HG03064 (cell line): Measurements from ENCODE around the gene MCTP1.
A peak's percentile ranks its signal among the peaks of the same experiment; 100 is the strongest.

Experiments used
- ATAC-seq: cut with Tn5 transposase; IDR thresholded peaks from one replicate; pipeline ENCODE4 v1.9.1; 2021; ENCODE audit warnings: low read depth; ENCODE audit not compliant: unreplicated experiment

Gene MCTP1

DNA sequence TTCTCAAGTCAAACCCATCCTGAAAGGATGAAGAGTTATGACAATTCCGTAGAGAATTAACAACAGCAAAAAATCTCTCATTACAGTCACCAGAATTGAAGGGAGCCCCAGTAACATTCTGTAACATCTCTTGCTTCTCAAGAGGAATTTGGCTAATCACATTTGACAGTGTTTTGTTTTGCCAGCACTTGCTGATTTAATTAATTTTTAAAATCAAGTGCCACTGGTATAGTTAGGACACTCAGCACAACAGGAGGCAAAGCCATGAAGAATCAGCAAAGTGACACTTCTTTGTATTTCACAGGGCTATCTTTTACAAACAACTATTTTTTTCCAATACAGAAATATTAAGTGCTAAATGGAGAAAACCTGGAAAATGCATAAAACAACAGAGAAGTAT lies 152.8 kb downstream of the MCTP1 start:
- ATAC-seq = no peak

DNA sequence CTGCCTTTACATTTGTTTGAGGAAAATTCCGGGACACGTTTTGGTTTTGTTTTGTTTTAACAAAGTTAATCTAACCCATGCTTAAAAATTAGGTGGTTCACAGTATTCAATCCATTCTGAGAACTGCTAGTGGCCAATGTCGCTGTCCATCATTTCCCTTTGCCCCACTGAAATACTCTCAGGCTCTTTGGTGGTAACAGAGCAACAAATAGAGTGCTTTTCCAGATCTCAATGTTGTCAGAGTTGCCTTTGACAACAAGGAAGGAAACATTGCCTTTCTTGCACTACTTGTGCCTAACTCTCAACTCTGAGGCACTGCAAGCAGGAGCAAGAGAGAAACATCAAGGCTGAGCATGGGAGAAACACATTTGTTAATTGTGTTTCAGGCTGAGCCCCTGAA lies 154.0 kb downstream of the MCTP1 start:
- ATAC-seq = no peak

DNA sequence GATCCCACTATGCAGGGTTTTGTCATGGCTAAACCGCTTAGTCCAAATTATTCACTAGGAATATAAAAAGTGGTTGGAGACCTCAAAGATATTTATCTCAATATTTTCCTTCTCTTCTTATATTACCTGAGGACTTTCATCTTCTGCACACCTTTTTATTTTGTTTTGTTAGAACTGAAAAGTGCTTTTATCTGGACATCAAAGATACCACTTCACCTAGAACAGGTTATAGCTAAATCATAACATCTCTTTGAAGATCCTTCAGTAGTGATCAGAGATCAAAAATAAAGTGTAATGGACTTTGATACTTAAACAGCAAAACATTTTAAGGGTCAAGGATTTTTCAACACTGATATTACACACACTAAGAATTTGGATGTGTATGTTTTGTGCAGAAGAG lies 160.2 kb downstream of the MCTP1 start:
- no peak for ATAC-seq

DNA sequence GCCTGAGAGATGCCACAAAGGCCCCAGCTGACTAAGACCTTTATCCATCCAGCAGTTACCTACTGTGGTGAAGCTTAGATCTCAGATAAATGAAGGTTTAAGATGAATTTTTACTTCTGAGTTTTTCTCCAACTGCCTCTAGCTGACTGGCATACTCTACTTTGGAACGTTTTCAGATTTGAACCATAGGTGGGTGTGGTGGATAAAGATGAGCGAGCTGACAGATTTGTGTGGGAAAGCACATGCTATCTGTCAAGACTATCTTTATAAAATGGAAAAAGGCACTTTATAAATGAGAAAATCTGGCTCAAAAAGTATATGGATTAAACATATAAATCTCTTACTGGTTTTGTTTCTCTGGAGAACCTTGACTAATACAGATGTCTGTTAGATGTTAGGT lies 160.8 kb downstream of the MCTP1 start:
- no peak for ATAC-seq

DNA sequence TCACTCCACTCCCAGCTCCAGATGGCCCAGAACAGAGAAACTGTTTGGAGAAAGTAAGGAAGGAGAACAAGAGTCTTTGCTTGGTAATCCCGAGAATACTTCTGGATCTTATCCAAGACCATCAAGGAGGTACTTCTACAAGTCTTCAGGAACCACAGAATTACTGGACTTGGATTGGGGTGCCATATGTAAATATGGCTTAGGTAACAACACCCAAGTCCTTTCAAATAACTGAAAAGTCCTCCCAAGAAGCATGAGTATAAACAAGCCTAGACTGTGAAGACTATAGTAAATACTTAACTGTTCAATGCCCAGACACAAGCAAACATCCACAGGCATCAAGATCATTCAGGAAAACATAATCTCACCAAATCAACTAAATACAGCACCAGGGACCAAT lies 170.0 kb downstream of the MCTP1 start:
- no peak for ATAC-seq

DNA sequence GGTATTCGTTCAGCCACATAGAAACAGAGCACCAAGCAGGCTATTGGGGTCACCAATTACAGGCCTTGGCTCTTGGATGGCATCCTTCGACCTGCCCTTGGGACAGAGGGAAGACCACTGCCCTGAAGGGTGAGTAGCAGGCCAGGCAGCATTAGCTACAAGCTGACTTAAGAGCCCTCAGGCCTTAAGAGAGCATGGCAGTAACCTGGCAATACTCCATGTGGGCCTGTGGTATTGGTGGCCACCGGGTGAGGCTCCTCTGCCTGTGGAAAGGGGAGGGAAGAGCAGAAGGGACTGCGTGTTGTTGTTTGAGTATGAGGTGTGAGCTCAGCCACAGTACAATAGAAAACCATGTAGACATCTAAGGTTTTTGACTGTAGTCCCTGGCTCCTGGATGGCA lies 170.6 kb downstream of the MCTP1 start:
- no peak for ATAC-seq

DNA sequence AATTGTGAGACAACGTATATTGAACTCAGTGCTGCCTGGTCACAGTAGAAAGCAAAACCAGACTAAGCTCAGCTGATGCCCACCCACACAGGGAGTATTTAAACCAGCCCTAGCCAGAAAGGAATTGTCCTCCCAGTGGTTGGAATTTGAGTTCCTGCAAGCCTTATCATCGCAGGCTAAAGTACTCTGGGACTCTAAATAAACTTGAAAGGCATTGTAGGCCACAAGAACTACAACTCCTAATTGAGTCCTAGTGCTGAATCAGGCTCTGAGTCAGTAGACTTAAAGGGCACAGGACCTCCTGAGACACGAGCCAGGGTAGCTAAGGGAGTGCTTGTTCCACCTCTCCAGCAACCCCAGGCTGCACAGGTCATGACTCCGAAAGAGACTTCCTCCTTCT lies 171.4 kb downstream of the MCTP1 start:
- ATAC-seq = no peak

DNA sequence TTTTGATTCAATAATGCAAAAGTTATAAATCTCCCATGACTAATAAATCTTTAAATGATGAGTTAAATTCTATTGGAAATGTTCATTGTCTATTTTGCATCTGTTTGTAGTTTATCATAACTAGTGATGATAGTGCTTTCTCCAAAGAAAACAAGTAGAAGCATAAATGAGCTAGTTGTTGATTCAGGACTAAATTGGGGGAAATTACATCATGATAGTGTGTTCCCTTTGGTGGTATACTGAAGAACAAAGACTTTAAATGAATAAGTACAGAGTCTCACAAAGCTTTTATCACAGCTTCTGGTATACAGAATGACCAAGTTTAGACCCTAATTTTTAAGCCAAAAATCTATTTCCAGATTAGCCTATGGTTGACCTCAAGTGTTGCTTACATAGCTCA lies 173.8 kb downstream of the MCTP1 start:
- ATAC-seq = no peak

DNA sequence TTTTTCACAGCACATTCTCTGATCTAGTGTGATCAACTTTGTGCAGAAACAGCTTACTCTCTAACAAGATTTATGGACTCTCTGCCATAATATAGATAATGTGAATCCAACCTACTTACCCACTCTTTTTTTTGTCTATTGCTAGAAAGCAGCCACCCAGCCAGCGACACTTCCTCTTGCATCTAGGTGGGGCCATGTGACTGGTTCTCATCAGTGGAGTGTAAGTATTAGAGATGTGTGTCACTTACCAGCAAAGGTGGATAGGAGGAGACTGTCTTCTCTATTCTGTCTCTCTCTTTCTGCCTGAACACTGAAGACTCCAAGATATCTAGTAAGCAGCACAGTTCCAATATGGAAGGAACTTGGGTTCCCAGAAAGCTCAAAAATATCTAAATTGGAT lies 174.8 kb downstream of the MCTP1 start:
- ATAC-seq = no peak

DNA sequence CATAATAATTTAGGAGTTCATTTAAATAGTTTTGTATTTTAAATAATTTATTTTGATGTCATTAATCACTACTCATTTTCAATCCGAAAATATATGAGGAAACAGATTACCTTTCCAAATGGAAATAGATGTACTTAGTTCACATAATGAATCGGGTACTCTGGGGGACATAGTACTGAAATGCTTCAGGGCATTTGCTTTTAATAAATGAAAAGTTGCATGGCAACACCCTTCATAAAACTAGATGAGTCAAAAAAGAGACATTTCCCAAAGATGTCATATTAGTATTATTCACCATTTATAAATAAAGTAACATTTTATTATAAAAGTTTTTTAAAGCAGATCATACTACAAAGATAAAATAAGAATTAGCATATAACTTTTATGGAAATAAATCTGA lies 177.8 kb downstream of the MCTP1 start:
- no peak for ATAC-seq

DNA sequence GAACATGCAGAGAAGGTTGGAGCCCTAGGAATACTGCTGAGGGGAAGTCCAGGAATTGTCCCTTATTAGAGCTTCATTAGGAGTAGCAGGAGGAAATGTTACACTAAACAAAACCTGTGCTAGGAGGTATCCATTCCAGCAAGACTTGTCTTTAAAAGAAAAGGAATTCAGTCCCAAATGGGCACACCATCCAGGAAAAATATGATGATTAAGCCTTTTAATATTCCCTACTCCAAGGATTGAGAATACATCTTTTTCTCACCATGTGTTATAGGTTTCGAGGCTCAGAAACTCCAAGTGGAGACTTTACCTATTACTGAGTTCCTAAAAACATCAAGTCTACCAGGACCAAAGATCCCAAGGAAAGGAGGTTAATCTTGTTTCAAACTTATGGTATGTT lies 179.3 kb downstream of the MCTP1 start:
- no peak for ATAC-seq

DNA sequence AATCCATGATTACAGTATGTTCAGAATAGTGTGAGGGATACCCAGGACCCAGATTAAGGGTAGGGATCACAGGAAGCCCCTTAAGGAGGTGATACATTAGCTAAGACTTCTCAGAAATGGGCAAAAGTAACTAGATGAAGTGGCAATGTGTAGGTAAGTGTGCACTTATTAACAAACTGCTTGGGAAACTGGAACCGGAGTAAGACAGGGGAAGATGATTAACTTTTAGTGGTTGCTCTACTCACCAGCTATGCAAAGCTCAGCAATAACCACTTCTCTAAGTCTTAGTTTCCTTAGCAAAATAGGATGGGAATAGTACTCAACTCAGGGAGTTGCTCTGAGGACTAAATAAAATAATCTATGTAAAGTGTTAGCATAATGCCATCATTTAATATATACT lies 182.2 kb downstream of the MCTP1 start:
- ATAC-seq = peak; percentile 91

DNA sequence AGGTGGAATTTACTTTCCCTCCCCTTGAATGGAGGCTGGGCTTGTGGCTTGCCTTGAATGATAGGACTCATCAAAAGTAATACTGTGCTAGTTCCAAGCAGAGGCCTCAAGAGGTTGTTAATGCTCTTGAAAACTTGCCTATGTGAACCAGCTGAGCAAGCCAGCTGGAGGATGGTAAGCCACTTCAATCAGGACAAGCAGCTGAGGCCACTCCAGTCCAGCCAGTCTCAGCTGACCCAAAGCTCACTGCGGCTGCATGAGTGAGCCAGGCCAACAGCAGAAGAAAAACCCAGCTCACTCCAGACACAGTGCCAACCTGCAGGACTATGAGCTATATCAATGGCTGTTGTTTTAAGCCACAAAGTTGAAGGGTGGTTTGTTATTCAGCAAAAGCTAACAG lies 182.8 kb downstream of the MCTP1 start:
- no peak for ATAC-seq

DNA sequence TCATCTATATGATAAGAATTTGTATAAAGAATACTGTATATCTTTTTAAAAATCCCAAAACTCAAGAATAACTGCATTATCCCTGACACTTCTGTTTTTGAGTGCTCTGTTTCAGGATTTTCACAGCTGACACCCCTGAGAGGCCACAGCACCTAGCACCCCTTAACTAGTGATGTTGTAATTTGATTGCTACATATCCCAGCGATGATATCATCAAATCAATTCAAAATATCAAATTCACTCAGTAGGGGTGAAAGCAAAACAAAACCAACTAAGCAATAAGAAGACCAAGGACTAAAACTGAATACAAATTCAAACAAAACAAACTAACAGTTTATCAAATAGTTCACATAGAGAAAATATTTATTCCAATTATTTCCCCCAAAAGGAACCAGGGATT lies 184.3 kb downstream of the MCTP1 start:
- ATAC-seq = no peak

DNA sequence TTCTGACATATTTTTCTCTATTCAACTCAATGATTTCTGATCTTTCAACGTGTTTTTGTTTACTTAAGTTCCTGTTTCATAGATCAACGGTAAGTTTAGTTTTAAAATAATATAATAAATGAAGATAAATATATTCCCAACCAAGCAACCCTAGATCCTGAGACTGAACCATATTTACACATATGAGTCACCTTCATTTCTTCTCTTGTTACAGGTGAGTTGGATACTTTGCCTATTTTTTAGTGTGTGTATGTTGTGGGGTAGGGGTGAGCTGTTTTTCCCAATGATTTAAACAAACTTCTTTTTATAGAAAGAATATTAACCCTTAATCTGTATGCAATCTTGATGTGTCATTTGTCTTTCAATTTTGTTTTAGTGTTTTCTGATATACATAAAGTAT lies 186.9 kb downstream of the MCTP1 start:
- ATAC-seq = no peak

DNA sequence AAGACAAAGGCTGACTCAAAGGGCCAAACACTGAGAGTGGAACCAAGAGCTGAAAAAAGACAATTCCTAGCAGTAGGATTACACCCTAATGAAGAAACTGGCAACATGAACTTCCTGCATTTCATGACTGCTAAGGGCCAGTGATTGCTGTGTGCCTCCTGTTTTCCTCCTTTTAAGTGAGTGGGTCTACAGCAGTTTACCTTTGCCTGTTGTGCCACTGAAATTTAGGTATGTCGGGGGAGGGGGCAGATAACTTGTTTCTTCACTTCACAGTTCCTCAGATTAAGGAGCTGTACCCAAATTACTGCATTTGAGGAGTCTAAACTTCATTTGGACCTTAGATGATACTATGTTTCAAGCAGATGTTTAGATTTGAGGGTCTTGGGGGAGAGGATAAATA lies 191.7 kb downstream of the MCTP1 start:
- ATAC-seq = no peak

DNA sequence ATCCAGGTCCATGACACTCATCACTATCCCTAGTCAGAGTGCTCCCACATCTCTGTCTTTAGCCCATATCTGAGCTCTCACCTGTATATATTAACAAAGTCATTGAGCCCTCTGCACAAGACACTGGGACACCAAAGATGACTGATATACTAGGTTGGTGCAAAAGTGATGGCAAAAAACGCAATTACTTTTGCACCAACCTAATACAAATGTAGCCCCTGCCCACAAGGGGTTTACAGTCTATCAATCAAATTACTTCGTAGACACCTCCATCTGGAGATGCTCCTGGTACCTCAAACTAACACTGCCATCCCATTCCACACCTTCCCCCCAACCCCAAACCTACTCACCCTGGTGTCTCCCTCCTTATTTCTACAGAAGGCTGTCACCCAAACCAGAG lies 194.1 kb downstream of the MCTP1 start:
- no peak for ATAC-seq

DNA sequence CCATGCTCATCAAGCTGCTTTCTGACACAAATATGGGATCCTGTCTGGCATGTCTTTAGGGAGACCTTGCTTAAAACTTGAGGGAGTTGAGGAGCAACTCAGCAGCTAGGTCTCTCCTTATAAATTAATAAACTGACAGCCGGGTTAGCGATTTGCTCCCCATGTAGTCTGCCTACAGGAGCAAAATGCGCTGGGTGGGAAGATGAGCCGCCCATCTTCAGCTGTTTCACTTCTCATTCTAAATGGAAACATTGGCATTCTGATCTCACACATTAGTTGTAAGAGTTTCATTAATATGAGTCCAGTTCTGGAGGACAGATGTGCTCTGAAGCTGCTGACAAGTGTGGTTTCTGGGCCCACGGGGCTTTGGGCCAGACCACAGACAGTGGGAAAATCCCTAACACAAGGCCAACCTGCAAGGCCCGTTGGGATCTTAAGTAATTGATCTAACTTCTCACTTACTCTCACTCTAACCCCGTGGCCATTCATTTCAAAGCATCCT lies 197.0 kb downstream of the MCTP1 start:
- peak; percentile 55 for ATAC-seq

DNA sequence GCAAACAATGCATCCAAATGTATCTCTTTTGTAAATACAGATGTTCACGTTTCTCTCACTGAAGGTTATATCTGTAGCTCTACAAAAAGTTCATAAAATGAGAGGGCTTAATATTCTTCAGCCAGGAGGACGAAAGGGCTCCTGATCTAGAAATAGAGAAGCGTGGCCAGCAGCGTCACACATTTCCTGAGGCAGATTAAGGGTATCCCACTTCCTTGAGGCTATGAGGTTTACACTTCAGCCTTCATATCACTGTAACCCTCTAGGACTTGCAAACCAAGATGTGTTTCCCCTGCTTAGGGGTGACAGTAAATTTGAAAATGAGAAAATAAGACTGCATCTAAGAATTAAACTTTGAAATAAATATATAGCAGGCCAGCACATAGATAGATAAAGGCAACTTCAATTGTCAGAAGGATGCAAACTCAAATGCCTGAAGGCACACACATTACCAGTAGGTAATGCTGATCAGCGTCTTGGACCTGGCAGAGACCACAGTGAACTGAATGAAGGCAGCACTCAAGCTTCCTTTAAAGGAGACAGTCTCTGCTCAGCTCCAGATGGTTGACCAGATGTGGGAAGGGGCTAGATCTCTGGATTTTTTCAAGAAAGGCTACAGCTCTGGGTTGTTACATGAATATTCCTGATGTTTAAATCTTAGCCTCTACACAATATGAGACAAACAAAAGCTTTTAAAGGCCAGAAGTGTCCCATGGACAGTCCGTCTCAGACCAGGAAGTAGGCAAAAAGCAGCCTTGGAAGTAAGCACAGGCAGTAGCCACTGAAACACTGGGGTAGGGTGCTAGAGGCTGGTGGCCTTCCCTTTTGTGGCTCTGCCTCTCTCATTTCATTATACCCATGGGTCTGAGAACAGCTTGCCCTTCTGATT lies 197.7 kb downstream of the MCTP1 start:
- ATAC-seq = peak; percentile 36

DNA sequence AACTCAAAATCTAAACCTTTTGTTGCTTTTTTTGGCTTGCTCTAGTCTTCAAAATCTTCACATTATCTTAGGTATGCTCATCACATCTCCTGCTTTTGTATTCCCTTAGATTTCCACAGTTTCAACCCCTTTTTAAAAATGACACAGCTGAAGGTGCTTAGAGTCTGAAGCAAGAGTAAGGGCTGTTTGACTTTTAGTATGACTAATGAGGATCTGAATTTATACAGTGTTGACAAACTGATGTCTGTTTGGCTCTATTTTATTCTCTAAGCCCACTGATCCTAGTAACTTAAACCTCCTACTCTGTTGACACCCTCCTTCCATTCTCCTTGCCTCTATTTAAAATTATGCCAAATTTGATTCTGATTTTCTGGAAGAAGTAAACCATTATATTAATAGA lies 200.1 kb downstream of the MCTP1 start:
- ATAC-seq = no peak

DNA sequence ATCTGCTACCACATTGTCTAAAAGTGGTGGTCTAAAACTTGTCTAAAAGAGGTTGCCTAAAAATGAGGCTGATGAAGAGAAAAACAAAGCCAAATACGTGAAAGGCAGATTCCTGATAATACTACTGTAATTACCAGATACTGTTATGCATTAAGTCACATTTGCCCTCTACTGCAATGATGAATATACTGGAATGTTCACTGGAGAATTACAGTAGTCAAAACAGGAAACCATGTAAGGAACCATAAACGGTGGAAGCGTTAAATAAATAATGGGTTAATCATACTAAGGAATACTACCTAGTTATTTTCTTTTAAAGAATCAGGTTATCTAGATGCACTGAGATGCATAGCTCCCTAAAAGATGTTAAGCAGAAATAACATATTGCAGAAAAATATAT lies 201.3 kb downstream of the MCTP1 start:
- ATAC-seq = no peak

DNA sequence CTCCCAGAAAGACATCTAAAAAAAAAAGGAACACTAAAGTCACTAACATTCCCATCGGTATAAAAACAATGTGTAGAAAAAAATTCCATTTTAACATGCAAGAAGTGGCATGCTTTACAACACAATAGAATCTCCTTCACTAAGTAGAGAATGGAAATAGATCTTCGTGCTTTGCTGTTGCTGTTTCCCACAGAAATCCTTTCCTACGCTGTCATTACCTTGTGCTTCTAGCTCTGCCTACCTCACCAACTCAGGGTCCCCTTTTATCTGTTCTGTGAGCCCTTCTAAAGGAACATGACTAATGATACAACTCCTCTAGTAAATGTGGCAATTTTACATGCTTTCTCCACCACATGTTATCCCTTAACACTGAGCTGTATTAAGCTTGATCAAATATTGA lies 202.9 kb downstream of the MCTP1 start:
- ATAC-seq = peak; percentile 9
